Choroid plexus epithelial cell (primary cell): ENCODE results near the gene B3GALT4.
"Not testable (repeated sequence)": the region's sequence is repeated elsewhere in the genome, so short reads cannot be mapped to it uniquely, and the experiment has no call there.

ENCODE experiments used
- DNase-seq: peaks from one replicate; pipeline ENCODE4 v3.0.0-alpha.2; 2010; ENCODE audit warnings: low read depth
- H3K4me3 ChIP-seq: 2 replicates; pipeline ENCODE4 v1.5.1; 2011; ENCODE audit warnings: low read depth, mild to moderate bottlenecking, control low read depth, low read length, moderate library complexity
- CTCF ChIP-seq: conservative IDR thresholded peaks from 2 replicates; pipeline ENCODE4 v1.5.1; 2011; ENCODE audit warnings: low read depth, mild to moderate bottlenecking, control low read depth, inconsistent platforms, low read length, moderate library complexity

The B3GALT4 gene

DNA sequence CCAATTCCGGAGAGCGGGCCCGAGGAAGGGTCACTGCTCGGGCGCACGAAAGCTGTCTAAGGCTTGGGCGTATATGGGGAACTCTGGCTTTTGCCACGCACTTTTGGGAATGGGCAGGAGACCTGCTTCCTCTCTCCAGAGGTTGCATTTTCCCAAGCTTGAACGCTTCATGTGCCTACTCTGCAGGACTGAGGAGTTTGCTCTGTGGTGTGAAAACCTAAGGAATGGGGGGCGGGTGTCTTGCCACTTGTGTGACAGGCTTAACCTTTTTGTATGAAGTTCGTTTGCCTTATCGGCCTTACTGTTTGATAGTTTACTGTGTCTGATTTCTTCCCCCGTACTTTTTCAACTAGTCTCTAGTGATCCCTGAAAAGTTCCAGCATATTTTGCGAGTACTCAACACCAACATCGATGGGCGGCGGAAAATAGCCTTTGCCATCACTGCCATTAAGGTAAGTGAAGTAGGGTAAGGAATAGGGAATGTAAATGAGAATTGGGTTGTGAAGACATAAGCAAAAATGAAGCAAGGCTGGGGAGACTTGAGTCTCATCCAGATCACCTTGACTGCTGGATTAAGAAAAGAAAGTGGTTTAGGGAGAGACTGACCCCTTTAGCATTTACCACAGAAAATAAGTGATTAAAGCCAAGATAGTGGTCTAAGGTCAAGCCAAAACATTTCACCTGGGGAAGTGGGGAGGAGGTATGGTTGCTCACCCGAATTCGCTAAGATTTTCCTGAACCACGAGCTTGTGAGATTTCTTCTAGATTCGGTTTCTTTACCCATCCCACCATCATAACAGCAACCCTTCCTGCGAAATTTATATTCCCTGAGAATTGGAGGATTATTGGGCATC is 4.4 kb upstream of the B3GALT4 start:
- H3K4me3 ChIP-seq, result peak overlapping the region; percentile 97
- no peak for DNase-seq
- TF ChIP-seq CTCF, result no peak

- no peak for TF ChIP-seq CTCF
- no peak for DNase-seq
- peak overlapping the region; percentile 97 for H3K4me3 ChIP-seq
Measured at GRCh38 chr6:33273129-33273923, 3.6 kb upstream of the B3GALT4 start.

DNA sequence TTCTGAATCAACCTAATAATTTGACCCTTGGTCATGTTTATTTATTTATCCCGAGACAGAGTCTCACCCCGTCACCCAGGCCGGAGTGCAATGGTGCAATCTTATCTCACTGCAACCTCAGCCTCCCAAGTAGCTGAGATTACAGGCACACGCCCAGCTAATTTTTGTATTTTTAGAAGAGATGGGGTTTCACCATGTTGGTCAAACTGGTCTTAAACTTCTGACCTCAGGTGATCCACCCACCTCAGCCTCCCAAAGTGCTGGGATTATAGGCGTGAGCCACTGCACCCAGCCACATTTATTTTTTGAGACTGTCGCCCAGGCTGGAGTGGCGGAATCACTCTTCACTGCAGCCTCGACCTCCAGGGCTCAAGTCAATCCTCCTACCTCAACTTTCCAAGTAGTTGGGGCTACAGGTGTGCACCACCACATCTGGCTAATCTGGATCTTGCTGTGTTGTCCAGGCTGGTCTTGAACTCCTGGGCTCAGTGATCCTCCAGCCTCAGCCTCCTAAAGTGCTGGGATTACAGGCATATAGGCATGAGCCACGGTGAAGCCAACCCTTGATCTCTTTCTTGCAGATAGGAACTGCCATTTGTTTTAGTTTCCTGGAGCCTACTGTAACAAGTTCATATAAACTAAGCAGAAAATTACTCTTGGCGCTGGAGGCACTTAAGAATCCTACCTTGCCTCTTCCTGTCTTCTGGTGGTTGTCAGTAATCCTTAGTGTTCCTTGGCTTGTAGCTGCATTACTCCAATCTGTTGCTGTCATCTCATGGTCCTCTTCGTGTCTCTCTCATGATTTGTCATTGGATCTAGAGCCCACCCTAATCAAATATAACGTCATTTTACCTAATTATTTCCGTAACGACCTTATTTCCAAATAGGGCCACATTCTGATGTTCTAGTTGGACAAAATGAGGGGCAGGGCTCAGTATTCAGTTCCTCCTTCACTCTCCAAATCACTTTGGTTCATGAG is 2.7 kb upstream of the B3GALT4 start:
- no peak for DNase-seq
- no peak for TF ChIP-seq CTCF
- peak overlapping the region; percentile 97 for H3K4me3 ChIP-seq

DNA sequence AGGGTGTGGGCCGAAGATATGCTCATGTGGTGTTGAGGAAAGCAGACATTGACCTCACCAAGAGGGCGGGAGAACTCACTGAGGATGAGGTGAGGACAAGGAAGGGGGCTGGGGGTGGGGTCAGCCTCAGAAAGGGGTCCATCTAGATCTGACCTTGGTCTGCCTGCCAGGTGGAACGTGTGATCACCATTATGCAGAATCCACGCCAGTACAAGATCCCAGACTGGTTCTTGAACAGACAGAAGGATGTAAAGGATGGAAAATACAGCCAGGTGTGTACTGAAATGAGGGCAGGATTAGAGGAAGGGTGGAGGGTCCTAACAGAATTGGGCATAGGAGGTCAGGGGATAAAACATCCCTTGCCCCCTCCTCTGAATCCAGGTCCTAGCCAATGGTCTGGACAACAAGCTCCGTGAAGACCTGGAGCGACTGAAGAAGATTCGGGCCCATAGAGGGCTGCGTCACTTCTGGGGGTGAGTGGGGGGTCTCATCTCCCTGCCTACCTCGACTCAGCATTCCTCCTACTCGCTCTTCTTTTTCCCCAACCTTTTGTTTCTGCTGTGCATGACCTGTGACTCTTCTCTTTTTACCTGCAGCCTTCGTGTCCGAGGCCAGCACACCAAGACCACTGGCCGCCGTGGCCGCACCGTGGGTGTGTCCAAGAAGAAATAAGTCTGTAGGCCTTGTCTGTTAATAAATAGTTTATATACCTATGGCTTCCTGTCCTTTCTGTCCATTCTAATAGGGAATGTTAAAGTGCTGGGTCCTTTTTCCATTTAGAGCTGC is 935 bp upstream of the B3GALT4 start:
- peak overlapping the region; percentile 70 for H3K4me3 ChIP-seq
- not testable (repeated sequence) for DNase-seq

DNA sequence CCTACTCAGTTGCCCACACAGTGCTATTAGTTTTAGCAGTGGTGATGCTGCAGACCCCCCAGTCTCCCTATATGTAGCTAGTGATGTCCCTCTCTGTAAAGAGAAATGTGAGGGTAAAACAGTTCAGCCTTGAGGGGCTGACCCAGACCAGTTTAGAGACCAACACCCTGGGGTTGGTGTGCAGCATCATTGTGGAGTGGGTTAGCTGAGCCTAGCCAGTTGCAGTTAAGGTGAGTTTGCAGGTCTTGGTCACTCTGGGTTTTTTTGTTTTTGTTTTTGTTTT is 401 bp upstream of the B3GALT4 start:
- TF ChIP-seq CTCF, result no peak
- no peak for DNase-seq
- H3K4me3 ChIP-seq, result peak overlapping the region; percentile 70

- TF ChIP-seq CTCF, result no peak
- H3K4me3 ChIP-seq, result peak overlapping the region; percentile 70
- no peak for DNase-seq
Measured at GRCh38 chr6:33277663-33278391, 904 bp downstream of the B3GALT4 start.
